WERI-Rb-1 (cell line): ENCODE measurements around the gene RIMS1.

Source experiments
- DNase-seq: peaks from one replicate; pipeline ENCODE4 v3.0.0-alpha.2; 2020
- H3K27ac ChIP-seq: fragments of 250-450 bp; sonication (Bioruptor Pico); 2 replicates; pipeline ENCODE4 v1.5.1; 2020; ENCODE audit warnings: mild to moderate bottlenecking, moderate library complexity
- H3K27me3 ChIP-seq: fragments of 250-450 bp; sonication (Bioruptor Pico); 2 replicates; pipeline ENCODE4 v1.5.1; 2021; ENCODE audit warnings: mild to moderate bottlenecking, low read depth, moderate library complexity; ENCODE audit not compliant: insufficient read depth, severe bottlenecking
- H3K36me3 ChIP-seq: fragments of 250-450 bp; sonication (Bioruptor Pico); 2 replicates; pipeline ENCODE4 v1.5.1; 2020; ENCODE audit warnings: mild to moderate bottlenecking, moderate library complexity
- H3K4me3 ChIP-seq: 2 replicates; pipeline ENCODE4 v1.5.1; 2011; ENCODE audit warnings: low read depth, mild to moderate bottlenecking, control low read depth, low read length
- H3K9me3 ChIP-seq: fragments of 250-450 bp; sonication (Bioruptor Pico); 2 replicates; pipeline ENCODE4 v1.5.1; 2021; ENCODE audit warnings: mild to moderate bottlenecking, moderate library complexity; ENCODE audit not compliant: severe bottlenecking
- TF ChIP-seq, protein P1 (sequence below): IDR thresholded peaks from 2 replicates; pipeline ENCODE4 v1.5.1; 2011; ENCODE audit warnings: low read depth, mild to moderate bottlenecking, control low read depth, inconsistent platforms, low read length

The RIMS1 gene

DNA sequence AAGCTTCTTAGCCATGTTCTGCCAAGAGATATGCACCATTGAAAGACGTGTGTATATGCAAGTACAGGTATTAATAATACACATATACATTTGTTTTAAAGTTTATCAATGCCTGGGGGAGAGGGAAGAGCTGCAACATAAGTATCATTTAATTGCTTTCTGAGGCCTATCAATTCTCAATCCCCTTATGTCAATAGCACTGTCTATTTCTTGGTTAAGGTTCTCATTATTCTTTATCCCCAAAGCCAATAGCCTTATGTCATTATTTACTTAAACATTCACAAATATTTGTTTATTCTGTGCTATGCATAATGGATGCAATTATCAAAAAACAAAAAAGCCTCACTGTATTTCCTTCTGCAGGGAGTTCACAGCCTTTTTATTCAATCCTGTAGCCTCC lies 385.2 kb downstream of the RIMS1 start:
- Histone ChIP-seq H3K9me3 (no peaks in the 10 kb centered on the region), H3K36me3 (no peaks in the 10 kb centered on the region), H3K27ac (no peak overlapping the region), H3K27me3 (no peaks in the 10 kb centered on the region), H3K4me3 (no peak overlapping the region)
- DNase-seq, result no peak
- TF ChIP-seq, protein P1, sequence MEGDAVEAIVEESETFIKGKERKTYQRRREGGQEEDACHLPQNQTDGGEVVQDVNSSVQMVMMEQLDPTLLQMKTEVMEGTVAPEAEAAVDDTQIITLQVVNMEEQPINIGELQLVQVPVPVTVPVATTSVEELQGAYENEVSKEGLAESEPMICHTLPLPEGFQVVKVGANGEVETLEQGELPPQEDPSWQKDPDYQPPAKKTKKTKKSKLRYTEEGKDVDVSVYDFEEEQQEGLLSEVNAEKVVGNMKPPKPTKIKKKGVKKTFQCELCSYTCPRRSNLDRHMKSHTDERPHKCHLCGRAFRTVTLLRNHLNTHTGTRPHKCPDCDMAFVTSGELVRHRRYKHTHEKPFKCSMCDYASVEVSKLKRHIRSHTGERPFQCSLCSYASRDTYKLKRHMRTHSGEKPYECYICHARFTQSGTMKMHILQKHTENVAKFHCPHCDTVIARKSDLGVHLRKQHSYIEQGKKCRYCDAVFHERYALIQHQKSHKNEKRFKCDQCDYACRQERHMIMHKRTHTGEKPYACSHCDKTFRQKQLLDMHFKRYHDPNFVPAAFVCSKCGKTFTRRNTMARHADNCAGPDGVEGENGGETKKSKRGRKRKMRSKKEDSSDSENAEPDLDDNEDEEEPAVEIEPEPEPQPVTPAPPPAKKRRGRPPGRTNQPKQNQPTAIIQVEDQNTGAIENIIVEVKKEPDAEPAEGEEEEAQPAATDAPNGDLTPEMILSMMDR, result no peak

- no peak overlapping the region for H3K27ac ChIP-seq
- no peaks in the 10 kb centered on the region for H3K36me3 ChIP-seq
- TF ChIP-seq, protein P1, result no peak
- H3K4me3 ChIP-seq, result no peak overlapping the region
- DNase-seq, result no peak
- H3K9me3 ChIP-seq, result no peaks in the 10 kb centered on the region
- H3K27me3 ChIP-seq, result no peaks in the 10 kb centered on the region
Measured at GRCh38 chr6:72272958-72273357, 386.6 kb downstream of the RIMS1 start.

DNA sequence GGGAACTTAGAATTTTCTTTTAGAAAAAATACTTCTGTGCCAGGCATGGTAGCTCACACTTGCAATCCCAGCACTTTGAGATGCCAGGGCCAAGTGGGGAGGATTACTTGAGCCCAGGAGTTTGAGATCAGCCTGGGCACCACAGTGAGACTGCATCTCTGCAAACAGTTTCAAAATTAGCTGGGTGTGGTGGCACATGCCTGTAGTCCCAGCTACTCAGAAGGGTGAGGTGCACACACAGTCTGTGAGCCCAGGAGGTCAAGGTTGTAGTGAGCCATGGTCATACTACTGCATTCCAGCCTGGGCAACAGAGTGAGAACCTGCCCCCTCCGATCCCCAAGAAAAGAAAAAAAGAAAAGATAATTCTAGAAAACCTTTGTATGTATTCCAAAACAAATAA lies 389.5 kb downstream of the RIMS1 start:
- no peaks in the 10 kb centered on the region for H3K36me3 ChIP-seq
- H3K27me3 ChIP-seq, result no peaks in the 10 kb centered on the region
- no peak for DNase-seq
- H3K9me3 ChIP-seq, result no peaks in the 10 kb centered on the region
- H3K27ac ChIP-seq, result no peak overlapping the region
- TF ChIP-seq, protein P1, result no peak
- H3K4me3 ChIP-seq, result no peak overlapping the region

DNA sequence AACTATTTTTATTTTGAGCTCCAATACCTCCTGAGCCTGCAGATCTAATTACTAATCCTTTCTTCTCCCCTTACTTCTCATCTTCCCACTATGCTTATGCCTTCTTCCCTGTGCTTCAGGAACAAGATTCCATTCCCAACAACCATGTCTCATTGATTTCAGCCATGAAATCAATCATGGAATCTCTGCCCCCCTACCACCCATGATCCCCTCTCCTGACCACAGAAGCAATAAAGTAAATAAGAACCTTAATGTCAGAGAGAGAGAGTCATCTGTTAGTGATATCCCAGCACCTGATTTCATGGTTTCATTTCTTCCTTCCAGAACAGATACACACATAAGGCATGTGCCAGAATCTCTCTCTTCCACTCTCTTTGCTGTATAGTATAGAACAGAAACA lies 395.9 kb downstream of the RIMS1 start:
- TF ChIP-seq, protein P1, result no peak
- no peak for DNase-seq
- Histone ChIP-seq H3K36me3 (no peaks in the 10 kb centered on the region), H3K9me3 (no peaks in the 10 kb centered on the region), H3K27ac (no peak overlapping the region), H3K4me3 (no peak overlapping the region), H3K27me3 (no peaks in the 10 kb centered on the region)

DNA sequence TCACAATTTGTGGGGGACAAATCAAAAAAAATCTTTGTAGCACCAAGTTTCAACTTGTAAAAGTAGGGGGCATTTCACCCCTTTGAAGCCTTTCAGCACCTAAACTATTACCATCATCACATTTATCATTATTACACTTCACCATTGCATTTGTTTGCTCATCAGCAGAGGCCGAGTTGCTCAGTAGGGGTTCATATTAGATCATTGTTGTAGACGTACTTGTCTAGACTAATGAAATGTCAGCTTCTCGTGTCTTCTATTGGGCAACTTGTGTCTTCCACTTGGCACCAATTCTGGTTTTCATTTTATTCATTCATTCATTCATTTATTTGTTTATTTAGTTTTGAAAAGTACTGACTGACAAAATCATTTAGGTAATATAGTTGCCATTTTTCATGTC lies 397.2 kb downstream of the RIMS1 start:
- Histone ChIP-seq H3K27ac (no peak overlapping the region), H3K9me3 (no peaks in the 10 kb centered on the region), H3K36me3 (no peaks in the 10 kb centered on the region), H3K4me3 (no peak overlapping the region), H3K27me3 (no peaks in the 10 kb centered on the region)
- DNase-seq, result no peak
- TF ChIP-seq, protein P1, result no peak

GRCh38 chr6:72286911-72287311 lies 400.6 kb downstream of the RIMS1 start:
- TF ChIP-seq, protein P1, result no peak
- no peaks in the 10 kb centered on the region for H3K36me3 ChIP-seq
- H3K4me3 ChIP-seq, result no peak overlapping the region
- H3K27ac ChIP-seq, result no peak overlapping the region
- no peak for DNase-seq
- H3K9me3 ChIP-seq, result no peaks in the 10 kb centered on the region
- no peaks in the 10 kb centered on the region for H3K27me3 ChIP-seq
